A549 (cell line): Measurements from ENCODE around the gene CLHC1. TPM values are rescaled to one million over a fixed set of nuclear protein-coding genes. Genes with fewer than 3 reads are reported as not detected.
A peak's percentile ranks its signal among the peaks of the same experiment; 100 is the strongest.

ENCODE experiments used
- ATAC-seq, 2 experiments: fragments of 200-7000 bp in 1 of 2; fragments of >200 bp in 1 of 2; cut with Nextera tagmentation in 1 of 2; cut with Tn5 transposase in 1 of 2; 3 replicates each; pipeline versions ENCODE4 v1.8.0 to v1.9.1; 2018 to 2020; ENCODE audit warnings: mild to moderate bottlenecking in 1 of 2, moderate library complexity in 1 of 2
- CTCF ChIA-PET: fragments of 300-600 bp; sonication (Branson Sonifier 250); formaldehyde crosslinking; extraction: SDS; loops from one replicate; lab custom pipeline; 2021; ENCODE audit warnings: antibody characterized with exemption, inconsistent platforms; lab: Yijun Ruan, JAX
- POLR2A ChIA-PET: fragments of 350-600 bp; formaldehyde crosslinking; extraction: SDS; loops from one replicate; lab custom pipeline; 2021; ENCODE audit warnings: antibody characterized with exemption, inconsistent platforms; lab: Yijun Ruan, JAX
- DNase-seq, 2 experiments: peaks; one replicate each; pipeline versions ENCODE4 v3.0.0 to v3.0.0-alpha.2; 2011 to 2016; ENCODE audit warnings: low read depth in 1 of 2, low spot score in 1 of 2
- FAIRE-seq: peaks from 2 replicates; lab custom pipeline; 2011; peaks lifted over from hg19 to GRCh38; lab: Jason Lieb, UNC
- H3K27ac ChIP-seq, 2 experiments: fragments of >200 bp; sonication (Bioruptor Twin); formaldehyde crosslinking; 3 replicates each; pipeline ENCODE4 v1.5.1; 2016 to 2017
- H3K4me1 ChIP-seq: fragments of >200 bp; sonication (Bioruptor Twin); formaldehyde crosslinking; 3 replicates; pipeline ENCODE4 v1.6.1; 2016
- H3K4me2 ChIP-seq: fragments of >200 bp; sonication (Bioruptor Twin); formaldehyde crosslinking; 3 replicates; pipeline ENCODE4 v1.6.1; 2016
- H3K4me3 ChIP-seq: fragments of >200 bp; sonication (Bioruptor Twin); formaldehyde crosslinking; 3 replicates; pipeline ENCODE4 v1.5.1; 2016
- H3K9me3 ChIP-seq: fragments of >200 bp; sonication (Bioruptor Twin); formaldehyde crosslinking; 3 replicates; pipeline ENCODE4 v1.6.1; 2016
- BCL3 ChIP-seq: fragments of >200 bp; sonication (Bioruptor Twin); formaldehyde crosslinking; IDR thresholded peaks from 3 replicates; pipeline ENCODE4 v1.6.1; 2016
- BHLHE40 ChIP-seq: IDR thresholded peaks from 2 replicates; pipeline ENCODE4 v1.6.1; 2012; ENCODE audit warnings: low read depth, low read length, inconsistent platforms
- CBX8 ChIP-seq: fragments of 200-600 bp; sonication (generic); IDR thresholded peaks from 2 replicates; pipeline ENCODE4 v1.6.1; 2016
- CHD4 ChIP-seq: fragments of 200-600 bp; sonication (generic); IDR thresholded peaks from 2 replicates; pipeline ENCODE4 v1.6.1; 2016; ENCODE audit warnings: antibody characterized with exemption, mild to moderate bottlenecking, borderline replicate concordance
- ESRRA ChIP-seq: fragments of 150-350 bp; IDR thresholded peaks from 2 replicates; pipeline ENCODE4 v1.6.1; 2014; ENCODE audit warnings: mild to moderate bottlenecking, low read length, borderline replicate concordance
- FOSL2 ChIP-seq, 2 experiments: fragments of 450-650 bp in 1 of 2; fragments of >200 bp in 1 of 2; sonication (Bioruptor Twin) in 1 of 2; formaldehyde crosslinking; IDR thresholded peaks; 2 replicates each; pipeline versions ENCODE4 v1.5.0 to v1.6.1; 2016 to 2020; ENCODE audit warnings: mild to moderate bottlenecking in 1 of 2, moderate library complexity in 1 of 2
- FOXS1 ChIP-seq: fragments of 250-450 bp; sonication (Bioruptor Pico); IDR thresholded peaks from 2 replicates; pipeline ENCODE4 v1.5.0; 2020; ENCODE audit warnings: mild to moderate bottlenecking, moderate library complexity
- GATA3 ChIP-seq: IDR thresholded peaks from 2 replicates; pipeline ENCODE4 v1.6.1; 2012; ENCODE audit warnings: borderline replicate concordance
- HOXB5 ChIP-seq: fragments of 250-450 bp; sonication (Bioruptor Pico); IDR thresholded peaks from 2 replicates; pipeline ENCODE4 v1.5.0; 2020; ENCODE audit warnings: mild to moderate bottlenecking, moderate library complexity
- JUN ChIP-seq, 2 experiments: fragments of >200 bp; sonication (Bioruptor Twin); formaldehyde crosslinking; IDR thresholded peaks; 2 replicates in 1 of 2; 3 replicates in 1 of 2; pipeline ENCODE4 v1.6.1; 2016 to 2017
- JUNB ChIP-seq: fragments of >200 bp; sonication (Bioruptor Twin); formaldehyde crosslinking; IDR thresholded peaks from 2 replicates; pipeline ENCODE4 v1.6.1; 2016
- KDM1A ChIP-seq: fragments of 200-600 bp; sonication (generic); IDR thresholded peaks from 2 replicates; pipeline ENCODE4 v1.6.1; 2016; ENCODE audit warnings: low read depth, mild to moderate bottlenecking
- RARB ChIP-seq: fragments of 250-450 bp; sonication (Bioruptor Pico); IDR thresholded peaks from 2 replicates; pipeline ENCODE4 v1.8.0; 2021; ENCODE audit warnings: mild to moderate bottlenecking, moderate library complexity
- RCOR1 ChIP-seq: fragments of 150-350 bp; IDR thresholded peaks from 2 replicates; pipeline ENCODE4 v1.6.1; 2014; ENCODE audit warnings: antibody characterized with exemption, low read length, low read depth
- REST ChIP-seq: fragments of 200-600 bp; sonication (generic); IDR thresholded peaks from 2 replicates; pipeline ENCODE4 v1.6.1; 2016; ENCODE audit warnings: antibody characterized with exemption, mild to moderate bottlenecking, moderate library complexity
- SMC3 ChIP-seq: fragments of >200 bp; sonication (Bioruptor Twin); formaldehyde crosslinking; IDR thresholded peaks from 3 replicates; pipeline ENCODE4 v1.6.1; 2018; ENCODE audit warnings: inconsistent platforms
- TFCP2L1 ChIP-seq: fragments of 250-450 bp; sonication (Bioruptor Pico); IDR thresholded peaks from 2 replicates; pipeline ENCODE4 v1.5.0; 2021; ENCODE audit warnings: mild to moderate bottlenecking
- USF2 ChIP-seq: fragments of 450-650 bp; IDR thresholded peaks from 2 replicates; pipeline ENCODE4 v1.6.1; 2014; ENCODE audit warnings: antibody characterized with exemption
- ZNF302 ChIP-seq: fragments of 250-450 bp; sonication (Bioruptor Pico); IDR thresholded peaks from 2 replicates; pipeline ENCODE4 v1.9.0; 2021; ENCODE audit warnings: inconsistent platforms, mild to moderate bottlenecking, moderate library complexity
- ZSCAN20 ChIP-seq: fragments of 250-450 bp; sonication (Bioruptor Pico); IDR thresholded peaks from 2 replicates; pipeline ENCODE4 v1.8.0; 2022; ENCODE audit warnings: mild to moderate bottlenecking, moderate library complexity
- WGBS: methylation state at CpG from one replicate; pipeline ENCODE4 v1.1.6; 2017; ENCODE audit errors: missing lambda C conversion rate; 5-methylcytosine and 5-hydroxymethylcytosine counted together
- polyA plus RNA-seq, 4 experiments: library from polyadenylated mRNA; depleted of rRNA in 3 of 4; stranded (reverse); fragments of >200 nt; fragmentation: RNase III in 1 of 4; extraction: RNeasy Plus Mini Kit Qiagen cat#74134 plus additional on column Dnase treatment in 1 of 4; gene quantifications; 2 replicates in 3 of 4; 3 replicates in 1 of 4; pipeline ENCODE4 v1.2.3, GENCODE V29; 2011 to 2017

CLHC1 gene
- polyA plus RNA-seq, 2 of the 4 experiments (the other 2 are of a cell fraction), result 3.2 to 8.5 TPM

DNA sequence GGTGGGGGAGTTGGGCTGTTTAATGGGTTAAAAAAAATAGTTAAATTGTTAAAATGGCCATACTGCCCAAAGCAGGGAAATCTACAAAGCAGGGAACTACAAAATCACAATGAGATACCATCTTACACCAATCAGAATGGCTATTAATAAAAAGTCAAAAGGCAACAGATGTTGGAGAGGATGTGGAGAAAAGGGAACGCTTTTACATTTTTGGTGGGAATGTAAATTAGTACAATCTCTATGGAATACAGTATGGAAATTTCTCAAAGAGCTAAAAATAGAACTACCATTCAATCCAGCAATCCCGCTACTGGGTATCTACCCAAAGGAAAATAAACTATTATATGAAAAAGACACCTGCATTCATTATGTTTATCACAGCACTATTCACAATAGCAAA lies 27.1 kb downstream of the CLHC1 start:
- ATAC-seq (no peak), FAIRE-seq (no peak), DNase-seq (no peak)
- Histone ChIP-seq H3K4me1 (no peaks in the 10 kb centered on the region), H3K27ac (no peak overlapping the region), H3K4me3 (no peak overlapping the region), H3K4me2 (no peak overlapping the region), H3K9me3 (no peaks in the 10 kb centered on the region)
- TF ChIP-seq KDM1A (no peak), FOSL2 (IDR thresholded peaks at IDR 0.05) (no peak), FOSL2 (CRISPR knock-in tag; IDR thresholded peaks at IDR 0.05) (no peak), SMC3 (no peak), RCOR1 (no peak), CHD4 (no peak), FOXS1 (no peak), BCL3 (no peak), TFCP2L1 (CRISPR knock-in tag) (no peak), CBX8 (no peak), GATA3 (no peak), ZSCAN20 (no peak), BHLHE40 (no peak), JUN (IDR thresholded peaks at IDR 0.05) (no peak), ZNF302 (CRISPR knock-in tag) (no peak), JUNB (no peak)
- 86% methylated on average over 2 of the region's 2 CpGs for WGBS
- ChIA-PET POLR2A (no interaction called here), CTCF (no interaction called here)

DNA sequence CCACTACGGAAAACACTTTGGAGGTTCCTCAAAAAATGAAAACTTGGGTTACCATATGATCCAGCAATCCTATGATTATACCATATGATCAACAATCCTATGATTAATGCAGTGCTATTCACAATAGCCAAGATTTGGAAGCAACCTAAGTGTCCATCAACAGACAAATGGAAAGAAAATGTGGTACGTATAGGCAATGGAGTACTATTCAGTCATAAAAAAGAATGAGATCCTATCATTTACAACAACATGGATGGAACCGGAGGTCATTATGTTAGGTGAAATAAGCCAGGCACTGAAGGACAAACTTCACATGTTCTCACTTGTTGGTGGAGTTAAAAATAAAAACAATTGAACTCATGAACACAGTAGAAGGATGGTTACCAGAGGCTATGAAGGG lies 27.6 kb downstream of the CLHC1 start:
- H3K4me3 ChIP-seq, result no peak overlapping the region
- TF ChIP-seq BHLHE40 (no peak), RCOR1 (no peak), USF2 (no peak), HOXB5 (CRISPR knock-in tag) (no peak), KDM1A (no peak), FOSL2 (IDR thresholded peaks at IDR 0.05) (no peak), FOSL2 (CRISPR knock-in tag; IDR thresholded peaks at IDR 0.05) (no peak), ESRRA (no peak)
- no peak for DNase-seq
- no peak for ATAC-seq
- H3K9me3 ChIP-seq, result no peaks in the 10 kb centered on the region
- no peak overlapping the region for H3K4me2 ChIP-seq
- FAIRE-seq, result no peak
- CTCF ChIA-PET, result no interaction called here
- POLR2A ChIA-PET, result no interaction called here
- H3K4me1 ChIP-seq, result no peaks in the 10 kb centered on the region
- WGBS, result 91% methylated on average over 3 of the region's 3 CpGs
- no peak overlapping the region for H3K27ac ChIP-seq

DNA sequence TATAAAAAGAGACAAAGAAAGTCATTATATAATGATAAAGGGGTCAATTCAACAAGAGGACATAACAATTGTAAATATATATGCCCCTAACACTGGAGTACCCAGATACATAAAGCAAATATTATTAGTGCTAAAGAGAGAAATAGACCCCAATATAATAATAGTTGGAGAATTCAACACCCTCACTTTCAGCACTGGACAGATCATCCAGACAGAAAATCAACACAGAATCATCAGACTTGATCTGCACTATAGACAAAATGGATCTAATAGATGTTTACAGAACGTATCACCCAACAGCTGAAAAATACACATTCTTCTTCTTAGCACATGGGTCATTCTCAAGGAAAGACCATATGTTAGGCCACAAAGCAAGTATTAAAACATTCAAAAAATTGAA lies 31.7 kb downstream of the CLHC1 start:
- Histone ChIP-seq H3K4me2 (no peak overlapping the region), H3K27ac (no peak overlapping the region), H3K9me3 (no peaks in the 10 kb centered on the region), H3K4me3 (no peak overlapping the region), H3K4me1 (no peaks in the 10 kb centered on the region)
- CTCF ChIA-PET, result no interaction called here
- DNase-seq (no peak), ATAC-seq (no peak), FAIRE-seq (no peak)
- TF ChIP-seq RARB, result no peak
- peak; percentile 67; the same call in 1 of the 2 replicates for TF ChIP-seq REST
- WGBS, result 57% methylated on average over 1 of the region's 1 CpG
- POLR2A ChIA-PET, result no interaction called here
